Measurements from ENCODE around the gene GMPR. TPM values are rescaled to one million over a fixed set of nuclear protein-coding genes. Genes with fewer than 3 reads are reported as not detected.

The GMPR gene
- total RNA-seq, 4 donors from 2014 or later, result 14.0 to 21.8 (median 15.8) TPM

DNA sequence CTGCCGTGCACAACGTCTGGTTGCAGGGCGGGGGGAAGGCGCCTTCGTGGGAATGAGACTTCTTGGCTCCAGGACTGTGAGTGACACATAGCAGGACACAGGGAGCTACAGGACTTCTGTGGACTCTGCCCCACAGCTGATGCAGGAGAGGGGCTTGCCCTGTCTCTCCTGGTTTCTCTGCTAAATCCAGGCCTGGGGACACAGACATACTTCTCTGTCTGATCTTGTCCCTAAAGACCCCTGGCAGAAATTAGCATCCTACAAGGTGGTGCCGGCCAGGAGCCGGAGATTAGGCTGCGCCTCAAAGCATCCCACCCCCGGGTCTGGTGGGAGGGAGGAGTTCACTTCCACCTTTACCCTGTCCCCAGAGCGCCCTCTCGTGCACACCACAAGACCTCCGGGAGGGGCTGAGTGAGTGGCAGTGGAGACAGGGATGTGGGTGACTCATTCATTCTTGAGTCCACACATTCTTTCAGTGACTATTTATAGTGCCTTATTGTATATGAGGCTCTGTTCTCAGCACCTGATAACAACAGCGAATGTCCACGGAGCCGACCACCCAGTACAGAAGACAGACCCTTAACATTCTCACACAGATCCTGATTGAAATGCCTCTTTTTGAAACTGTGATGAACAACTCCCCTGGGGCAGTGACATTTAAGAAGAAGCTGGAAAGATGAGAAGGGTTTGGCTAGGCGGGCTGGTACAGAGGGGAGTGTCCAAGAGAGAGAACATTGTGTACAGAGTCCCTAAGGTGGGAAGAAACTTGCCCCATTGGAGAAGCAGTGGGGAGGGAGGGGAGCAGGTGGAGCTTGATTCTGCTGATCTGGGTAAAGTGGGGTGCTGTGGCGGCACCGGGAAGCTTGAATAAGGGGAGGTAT lies 39.0 kb downstream of the GMPR start:
- peaks cover 0 to 29% (median 5%) of the 10 kb centered on the region in 4 donors for H3K4me1 ChIP-seq
- 46 to 48% methylated on average over 15 to 18 of the region's 18 CpGs for WGBS, 2 donors
- no peaks in the 10 kb centered on the region for H3K9me3 ChIP-seq
- no peak overlapping the region for H3K4me3 ChIP-seq
- TF ChIP-seq POLR2A (IDR thresholded peaks at IDR 0.05), result no peak
- TF ChIP-seq, protein P1, sequence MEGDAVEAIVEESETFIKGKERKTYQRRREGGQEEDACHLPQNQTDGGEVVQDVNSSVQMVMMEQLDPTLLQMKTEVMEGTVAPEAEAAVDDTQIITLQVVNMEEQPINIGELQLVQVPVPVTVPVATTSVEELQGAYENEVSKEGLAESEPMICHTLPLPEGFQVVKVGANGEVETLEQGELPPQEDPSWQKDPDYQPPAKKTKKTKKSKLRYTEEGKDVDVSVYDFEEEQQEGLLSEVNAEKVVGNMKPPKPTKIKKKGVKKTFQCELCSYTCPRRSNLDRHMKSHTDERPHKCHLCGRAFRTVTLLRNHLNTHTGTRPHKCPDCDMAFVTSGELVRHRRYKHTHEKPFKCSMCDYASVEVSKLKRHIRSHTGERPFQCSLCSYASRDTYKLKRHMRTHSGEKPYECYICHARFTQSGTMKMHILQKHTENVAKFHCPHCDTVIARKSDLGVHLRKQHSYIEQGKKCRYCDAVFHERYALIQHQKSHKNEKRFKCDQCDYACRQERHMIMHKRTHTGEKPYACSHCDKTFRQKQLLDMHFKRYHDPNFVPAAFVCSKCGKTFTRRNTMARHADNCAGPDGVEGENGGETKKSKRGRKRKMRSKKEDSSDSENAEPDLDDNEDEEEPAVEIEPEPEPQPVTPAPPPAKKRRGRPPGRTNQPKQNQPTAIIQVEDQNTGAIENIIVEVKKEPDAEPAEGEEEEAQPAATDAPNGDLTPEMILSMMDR (IDR thresholded peaks at IDR 0.05), result peak in 1 of 5 experiments; percentile 27
- TF ChIP-seq EP300 (IDR thresholded peaks at IDR 0.05), result peak in 1 of 2 donors; percentile 49
- peak overlapping the region in 2 of 4 donors; percentile 32 to 65 for H3K27ac ChIP-seq
- peak; percentile 12 to 16 for DNase-seq (ENCODE audit: low spot score in 2 of 2)
- no peaks in the 10 kb centered on the region for H3K27me3 ChIP-seq
- peaks cover 0 to 14% (median 0%) of the 10 kb centered on the region in 3 donors for H3K36me3 ChIP-seq

DNA sequence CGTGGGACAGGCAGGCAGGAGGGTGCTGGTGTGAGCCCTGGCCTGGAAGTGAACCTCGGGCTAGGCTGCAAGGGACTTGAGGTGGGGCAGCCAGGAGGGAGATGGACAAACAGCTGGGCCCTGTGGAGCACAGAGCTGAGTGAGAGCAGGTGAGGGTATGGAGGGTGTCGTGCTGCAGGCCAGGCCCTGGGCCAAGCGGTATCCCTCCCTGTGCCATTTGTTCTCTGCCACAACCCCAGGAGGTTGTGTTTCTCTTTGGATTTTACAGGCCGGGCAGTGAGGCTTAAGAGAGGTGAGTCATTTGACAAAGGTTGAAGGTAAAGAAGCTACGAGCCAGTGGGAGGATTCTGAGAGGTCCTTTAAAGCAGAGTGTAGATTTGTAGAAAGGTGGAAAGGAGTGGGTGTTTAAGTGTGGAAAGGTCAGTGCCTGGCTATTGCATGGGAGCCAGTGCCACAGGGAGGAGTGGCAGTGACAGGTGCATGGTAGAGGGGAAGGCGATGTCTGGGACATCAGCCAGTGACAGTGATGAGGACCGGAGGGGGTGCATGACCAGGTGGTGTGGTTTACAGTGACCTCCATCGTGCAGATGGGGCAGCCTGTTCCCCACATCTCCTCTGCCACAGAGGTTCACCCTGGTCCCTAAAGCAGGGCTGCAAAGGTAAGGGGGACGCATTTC lies 39.8 kb downstream of the GMPR start:
- no peak for DNase-seq (ENCODE audit: low spot score in 2 of 2)
- H3K4me3 ChIP-seq, result no peak overlapping the region
- peak overlapping the region in 2 of 4 donors; percentile 32 to 65 for H3K27ac ChIP-seq
- 88 to 89% methylated on average over 10 of the region's 10 CpGs for WGBS, 2 donors
- no peaks in the 10 kb centered on the region for H3K27me3 ChIP-seq
- TF ChIP-seq, protein P1 (IDR thresholded peaks at IDR 0.05), result no peak
- TF ChIP-seq POLR2A (IDR thresholded peaks at IDR 0.05) (no peak), EP300 (IDR thresholded peaks at IDR 0.05) (no peak)
- H3K4me1 ChIP-seq, result peaks cover 0 to 22% (median 5%) of the 10 kb centered on the region in 4 donors
- peaks cover 0 to 14% (median 0%) of the 10 kb centered on the region in 3 donors for H3K36me3 ChIP-seq
- no peaks in the 10 kb centered on the region for H3K9me3 ChIP-seq

DNA sequence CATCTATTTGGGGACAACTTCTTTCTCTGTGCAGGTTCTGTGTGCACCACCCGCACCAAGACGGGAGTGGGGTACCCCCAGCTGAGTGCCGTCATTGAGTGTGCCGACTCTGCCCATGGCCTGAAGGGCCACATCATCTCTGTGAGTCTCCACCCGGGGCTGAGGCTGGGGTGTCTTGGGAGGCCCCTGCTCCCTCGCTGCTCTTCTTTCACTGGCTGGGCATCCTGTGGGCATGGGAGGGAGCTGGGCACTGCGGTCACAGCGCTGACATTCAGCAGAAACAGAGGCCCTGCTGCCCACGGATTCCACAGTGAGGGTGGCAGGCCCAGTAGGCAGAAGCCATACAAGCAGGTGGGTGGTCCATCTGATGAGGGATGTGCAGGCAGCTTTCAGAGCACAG lies 40.4 kb downstream of the GMPR start:
- no peak for DNase-seq (ENCODE audit: low spot score in 2 of 2)
- Histone ChIP-seq H3K27me3 (no peaks in the 10 kb centered on the region), H3K4me1 (peaks cover 0 to 19% (median 5%) of the 10 kb centered on the region in 4 donors), H3K36me3 (peaks cover 0 to 14% (median 0%) of the 10 kb centered on the region in 3 donors), H3K9me3 (no peaks in the 10 kb centered on the region), H3K4me3 (no peak overlapping the region), H3K27ac (peak overlapping the region in 1 of 4 donors; percentile 35)
- no peak for TF ChIP-seq EP300 (IDR thresholded peaks at IDR 0.05)
- no peak for TF ChIP-seq POLR2A (IDR thresholded peaks at IDR 0.05)
- TF ChIP-seq, protein P1 (IDR thresholded peaks at IDR 0.05), result no peak
- WGBS, 2 donors, result 72 to 86% methylated on average over 9 of the region's 9 CpGs

DNA sequence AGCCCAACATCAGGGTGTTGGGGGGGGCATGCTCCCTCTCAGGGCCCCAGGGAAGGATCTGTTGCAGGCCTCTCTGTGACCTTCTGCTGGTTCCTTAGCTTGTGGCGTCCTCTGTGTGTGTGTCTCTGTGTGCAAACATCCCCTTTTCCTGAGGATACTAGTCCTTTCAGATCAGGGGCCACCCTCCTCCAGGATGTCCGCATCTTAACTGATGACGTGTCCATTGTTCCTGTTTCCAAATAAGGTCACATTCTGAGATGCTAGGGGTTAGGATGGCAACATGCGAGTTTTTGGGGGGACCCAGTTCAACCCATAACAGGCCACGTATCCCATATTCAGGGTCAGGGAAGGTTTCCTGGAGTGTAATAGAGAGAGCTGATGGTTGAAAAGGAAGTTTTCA lies 40.9 kb downstream of the GMPR start:
- DNase-seq (ENCODE audit: low spot score in 2 of 2), result no peak
- TF ChIP-seq EP300 (IDR thresholded peaks at IDR 0.05), result no peak
- TF ChIP-seq, protein P1 (IDR thresholded peaks at IDR 0.05), result no peak
- TF ChIP-seq POLR2A (IDR thresholded peaks at IDR 0.05), result no peak
- Histone ChIP-seq H3K9me3 (no peaks in the 10 kb centered on the region), H3K27me3 (no peaks in the 10 kb centered on the region), H3K4me3 (no peak overlapping the region), H3K27ac (peak overlapping the region in 1 of 4 donors; percentile 35), H3K4me1 (peaks cover 0 to 19% (median 5%) of the 10 kb centered on the region in 4 donors), H3K36me3 (peaks cover 0 to 14% (median 0%) of the 10 kb centered on the region in 3 donors)
- 85 to 89% methylated on average over 5 of the region's 5 CpGs for WGBS, 2 donors
